Stimulated activated CD8-positive, alpha-beta memory T cell treated with anti-CD3 and anti-CD28 coated beads, Interleukin-7, amount 100 ng/mL, for 4 hours (primary cell): ENCODE results near the gene AGAP5.
A peak's percentile ranks its signal among the peaks of the same experiment; 100 is the strongest.

ENCODE experiments used
- DNase-seq, 2 donors: peaks; one replicate each; pipeline ENCODE4 v3.0.0-alpha.2; 2020; ENCODE audit warnings: low read depth in 2 of 2

The AGAP5 gene

GRCh38 chr10:73653701-73654100 lies 44.2 kb downstream of the AGAP5 start:
- DNase-seq: no peak

GRCh38 chr10:73653195-73653594 lies 44.7 kb downstream of the AGAP5 start:
- DNase-seq: no peak

- DNase-seq: no peak
These were observed 47.2 kb downstream of the AGAP5 start for GRCh38 chr10:73650537-73651331.

- DNase-seq: no peak
These were observed 47.9 kb downstream of the AGAP5 start for GRCh38 chr10:73649876-73650536.

DNA sequence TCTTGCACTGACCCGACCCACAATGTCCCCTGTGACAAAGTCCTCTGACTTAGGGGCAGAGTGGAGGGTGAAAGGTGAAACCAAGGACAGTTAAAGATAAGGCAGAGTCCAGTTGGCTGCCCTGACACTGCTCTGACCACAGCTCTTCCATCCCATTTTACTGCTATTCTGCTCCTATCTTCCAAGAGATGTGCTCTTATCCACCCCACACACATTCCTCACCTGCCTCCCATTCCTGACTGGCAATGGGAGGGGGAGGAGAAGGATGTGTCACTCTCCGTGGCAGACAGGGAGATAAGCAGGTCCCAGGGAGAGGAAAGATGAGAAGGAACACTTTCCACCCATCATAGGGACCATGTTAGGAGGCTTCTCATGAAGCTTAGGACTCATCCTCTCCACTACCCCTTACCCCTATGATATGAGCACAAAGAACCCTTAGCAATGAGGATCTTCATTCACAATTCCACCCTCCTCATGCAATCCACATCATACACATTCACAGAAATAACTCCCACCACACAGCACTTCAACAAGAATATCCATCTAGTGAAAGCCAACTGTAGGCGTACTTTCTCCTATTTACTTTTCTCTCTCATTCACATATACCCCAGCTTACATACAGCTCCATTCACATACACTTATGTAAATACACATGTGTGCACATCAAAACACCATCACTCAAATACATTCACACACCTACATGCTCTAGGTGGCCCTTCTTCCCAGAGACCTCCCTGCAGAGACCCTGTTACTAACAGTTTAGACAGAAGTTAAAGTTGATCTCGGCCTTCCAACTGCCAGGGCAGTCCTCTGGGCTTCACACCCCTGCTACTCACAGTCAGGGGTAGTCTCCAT lies 48.7 kb downstream of the AGAP5 start:
- no peak for DNase-seq

DNA sequence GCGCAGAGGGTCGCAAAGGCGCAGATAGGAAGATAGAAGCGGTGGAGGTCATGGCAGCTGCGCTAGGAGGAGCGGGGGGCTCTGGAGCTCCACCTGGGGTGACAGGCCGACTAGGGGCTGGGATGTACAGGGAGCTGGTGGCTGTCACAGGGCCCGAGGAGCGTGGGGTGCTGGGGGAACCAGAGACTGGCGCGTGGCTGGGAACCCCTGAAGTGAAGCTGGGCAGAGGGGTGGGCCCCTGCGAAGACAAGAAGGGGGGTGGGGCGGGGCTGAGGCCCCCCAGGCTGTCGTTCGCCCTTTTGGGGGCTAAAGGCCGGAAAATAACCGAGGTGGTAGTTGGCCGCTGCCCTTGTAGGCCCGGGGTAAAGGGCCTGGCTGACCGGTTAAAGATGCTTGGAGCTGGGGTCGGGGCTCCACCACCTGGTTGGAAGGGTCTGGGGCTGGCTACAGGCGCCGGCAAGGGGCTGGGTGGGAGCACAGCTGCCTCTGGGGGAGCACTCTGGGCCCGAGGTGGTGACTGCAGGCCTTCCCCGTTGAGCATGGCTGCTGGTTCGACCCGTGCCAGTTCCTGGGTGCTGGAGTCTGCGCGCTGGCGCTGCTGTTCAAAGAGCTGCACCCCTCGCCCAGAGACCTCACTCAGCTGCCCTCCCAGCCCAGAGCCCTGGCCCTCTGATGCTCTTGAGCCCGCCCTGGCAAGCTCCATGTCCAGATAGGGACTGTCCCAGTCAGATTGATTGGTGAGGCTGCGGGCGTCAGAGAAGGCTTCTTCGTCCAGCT lies 49.8 kb downstream of the AGAP5 start:
- no peak for DNase-seq

DNA sequence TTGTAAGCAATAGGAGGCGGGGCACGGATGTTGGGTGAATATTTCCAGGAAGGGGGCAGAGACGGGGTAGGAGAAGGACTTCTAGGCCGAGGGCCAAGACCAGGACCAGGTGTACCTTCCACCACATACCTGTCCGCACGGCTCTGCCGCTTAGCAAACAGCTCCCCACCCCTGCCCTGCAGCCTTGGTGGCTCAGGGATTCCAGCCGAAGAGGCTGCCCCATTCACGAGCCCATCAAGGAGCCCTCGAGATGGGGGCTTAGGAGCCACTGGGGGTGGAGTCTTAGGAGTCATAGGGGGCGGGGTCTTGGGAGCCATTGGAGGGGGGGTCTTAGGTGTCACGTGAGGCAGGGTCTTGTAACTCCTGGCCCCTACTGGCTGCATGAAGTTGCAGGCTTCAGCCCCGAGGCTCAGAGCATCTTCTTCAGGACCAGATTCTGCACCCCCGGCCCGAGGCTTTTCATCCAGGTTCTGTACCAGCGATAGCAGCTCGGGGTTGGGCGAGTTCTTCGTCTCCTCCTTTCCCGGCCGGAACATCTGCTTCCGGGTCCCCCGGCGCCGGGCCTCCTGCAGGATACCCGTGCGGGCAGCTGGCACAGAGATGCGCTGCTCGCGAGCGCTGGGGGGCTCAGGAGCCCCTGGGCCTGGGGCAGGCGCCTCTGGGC lies 50.6 kb downstream of the AGAP5 start:
- DNase-seq: no peak

DNA sequence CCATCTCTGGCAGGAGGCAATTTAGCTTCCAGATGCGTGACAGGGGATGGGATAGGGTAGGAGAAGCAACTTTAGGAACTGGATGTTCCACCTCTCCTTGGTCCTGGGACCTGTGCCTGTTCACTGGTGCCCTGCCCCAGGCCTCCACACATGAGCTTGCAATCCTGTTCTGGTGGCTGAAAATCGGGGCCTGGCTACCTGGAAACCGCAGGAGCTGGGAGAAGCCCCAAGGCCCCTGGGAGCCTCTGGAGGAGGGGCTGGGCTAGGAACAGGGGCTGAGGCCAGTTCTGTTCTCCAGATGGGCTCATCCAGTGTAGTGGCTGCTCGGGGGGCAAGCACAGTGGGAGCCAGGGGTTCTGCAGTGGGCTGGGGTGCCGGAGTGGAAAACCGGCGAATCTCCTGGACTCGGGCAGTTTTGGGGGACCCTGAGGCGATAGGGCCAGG lies 51.3 kb downstream of the AGAP5 start:
- DNase-seq: no peak

DNA sequence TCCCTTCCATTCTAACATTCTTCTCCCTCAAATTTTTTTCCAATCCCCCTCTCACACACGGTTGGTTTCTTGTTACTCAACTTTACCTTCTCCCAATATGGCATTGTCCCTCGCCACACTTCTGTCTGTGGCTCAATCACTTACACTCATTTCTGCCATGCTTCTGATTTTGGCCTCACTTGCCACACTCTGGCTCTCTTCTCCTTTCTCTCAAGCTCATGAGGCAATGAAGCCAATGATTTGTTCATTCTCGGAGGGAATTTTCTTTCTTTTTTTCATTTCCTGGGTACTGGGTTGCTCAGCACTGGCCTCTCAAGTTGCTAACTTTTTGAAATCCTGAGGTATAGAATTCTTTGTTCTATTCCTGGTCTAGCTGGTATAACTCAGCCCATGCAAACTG lies 52.7 kb downstream of the AGAP5 start:
- DNase-seq: no peak

DNA sequence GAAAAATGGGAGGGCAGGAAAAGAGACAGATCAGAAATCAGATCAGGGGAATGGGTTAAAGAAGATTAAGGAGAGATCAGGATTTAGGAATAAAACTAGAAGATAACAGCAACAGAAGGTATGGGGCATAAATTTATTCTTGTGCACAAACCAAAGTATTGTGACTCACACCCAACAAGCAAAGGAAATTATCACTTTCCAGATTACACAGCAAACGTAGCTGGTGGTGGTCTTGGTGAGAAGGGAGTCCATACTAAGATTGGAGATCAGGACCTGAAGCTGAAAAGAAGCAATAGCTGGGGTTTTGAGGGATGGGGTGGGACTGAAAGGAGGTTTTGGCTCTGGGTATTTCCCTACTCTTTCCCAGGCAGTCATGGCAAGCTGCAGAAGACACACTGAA lies 53.1 kb downstream of the AGAP5 start:
- no peak for DNase-seq

GRCh38 chr10:73644015-73644743 lies 53.7 kb downstream of the AGAP5 start:
- peak; percentile 14 to 22 for DNase-seq

DNA sequence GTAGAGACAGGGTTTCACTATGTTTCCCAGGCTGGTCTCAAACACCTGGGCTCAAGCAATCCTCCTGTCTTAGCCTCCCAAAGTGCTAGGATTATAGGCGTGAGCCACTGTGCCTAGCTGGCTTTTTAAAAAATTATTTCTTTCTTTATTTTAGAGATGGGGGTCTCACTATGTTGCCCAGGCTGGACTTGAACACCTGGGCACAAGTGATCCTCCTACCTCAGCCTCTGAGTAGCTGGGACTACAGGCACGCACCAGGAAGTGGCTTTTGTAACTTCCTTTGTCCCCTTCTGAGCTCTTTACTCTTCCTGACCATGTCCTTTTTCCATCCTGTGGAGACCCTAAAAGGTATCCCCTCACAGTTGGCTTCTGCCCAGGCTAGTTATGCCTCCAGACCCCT lies 54.5 kb downstream of the AGAP5 start:
- no peak for DNase-seq

- no peak for DNase-seq
These were observed 56.4 kb downstream of the AGAP5 start, which contains the start of gene MYOZ1 for GRCh38 chr10:73641328-73642060. Gene MYOZ1 (minus strand): TSS chr10:73641474. CDS start chr10:73640017, 1,457 bp downstream.

DNA sequence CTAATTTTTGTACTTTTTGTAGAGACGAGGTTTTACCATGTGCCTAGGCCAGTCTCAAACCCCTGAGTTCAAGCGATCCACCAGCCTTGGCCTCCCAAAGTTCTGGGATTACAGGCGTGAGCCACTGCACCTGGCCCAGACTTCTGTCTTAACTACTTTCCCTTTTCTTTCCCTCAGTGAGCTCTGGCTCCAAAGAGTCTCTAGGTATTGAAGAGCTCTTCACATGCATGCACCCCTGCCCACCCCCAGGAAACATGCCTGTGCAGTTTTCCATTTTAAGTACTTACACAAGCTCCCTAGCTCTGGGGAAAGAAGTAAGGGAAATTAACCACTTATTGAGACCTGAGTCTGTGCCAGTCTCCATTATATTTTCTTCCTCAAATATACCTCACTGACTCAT lies 58.6 kb downstream of the AGAP5 start:
- no peak for DNase-seq

GRCh38 chr10:73635781-73636180 lies 62.1 kb downstream of the AGAP5 start:
- no peak for DNase-seq

GRCh38 chr10:73634421-73634820 lies 63.5 kb downstream of the AGAP5 start:
- DNase-seq: no peak

DNA sequence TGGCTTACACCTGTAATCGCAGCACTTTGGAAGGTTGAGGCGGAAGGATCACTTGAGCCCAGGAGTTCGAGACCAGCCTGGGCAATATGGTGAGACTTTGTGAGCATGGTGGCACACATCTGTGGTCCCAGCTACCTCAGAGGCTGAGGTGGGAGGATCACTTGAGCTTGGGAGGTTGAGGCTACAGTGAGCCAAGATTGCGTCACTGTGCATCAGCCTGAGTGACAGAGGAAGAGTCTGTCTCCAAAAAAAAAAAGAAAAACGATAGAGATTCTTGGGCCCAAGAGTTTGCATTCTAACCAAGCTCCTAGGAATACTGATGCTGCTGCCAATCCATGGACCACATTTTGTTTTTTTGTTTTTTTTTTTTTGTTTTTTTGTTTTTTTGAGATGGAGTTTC lies 68.7 kb downstream of the AGAP5 start:
- DNase-seq: no peak

GRCh38 chr10:73628405-73628804 lies 69.5 kb downstream of the AGAP5 start:
- DNase-seq: no peak

DNA sequence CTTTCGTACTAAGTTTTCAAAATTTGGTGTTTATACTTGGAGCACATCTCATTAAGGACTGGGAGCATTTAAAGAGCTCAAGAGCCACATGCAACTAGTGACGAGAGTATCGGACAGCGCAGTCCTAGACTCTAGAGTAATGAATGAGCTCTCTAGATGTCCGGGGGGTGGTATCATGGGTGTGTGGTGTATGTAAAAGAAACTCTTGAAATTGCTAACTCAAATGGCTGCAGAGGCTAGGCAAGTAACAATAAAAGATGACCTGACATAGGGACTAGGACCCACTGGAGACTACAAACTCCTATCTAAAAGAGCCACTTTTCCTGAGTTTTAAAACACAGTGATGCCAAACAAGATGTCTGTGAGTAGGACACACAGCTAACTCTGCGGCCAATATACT lies 70.6 kb downstream of the AGAP5 start:
- DNase-seq: no peak
